OCI-M2 (cell line): ENCODE data around the gene ALK.

Experiments
- DNase-seq: peaks from one replicate; lab custom pipeline; 2025; ENCODE audit not compliant: unreplicated experiment; lab: John Stamatoyannopoulos, UW

ALK gene

DNA sequence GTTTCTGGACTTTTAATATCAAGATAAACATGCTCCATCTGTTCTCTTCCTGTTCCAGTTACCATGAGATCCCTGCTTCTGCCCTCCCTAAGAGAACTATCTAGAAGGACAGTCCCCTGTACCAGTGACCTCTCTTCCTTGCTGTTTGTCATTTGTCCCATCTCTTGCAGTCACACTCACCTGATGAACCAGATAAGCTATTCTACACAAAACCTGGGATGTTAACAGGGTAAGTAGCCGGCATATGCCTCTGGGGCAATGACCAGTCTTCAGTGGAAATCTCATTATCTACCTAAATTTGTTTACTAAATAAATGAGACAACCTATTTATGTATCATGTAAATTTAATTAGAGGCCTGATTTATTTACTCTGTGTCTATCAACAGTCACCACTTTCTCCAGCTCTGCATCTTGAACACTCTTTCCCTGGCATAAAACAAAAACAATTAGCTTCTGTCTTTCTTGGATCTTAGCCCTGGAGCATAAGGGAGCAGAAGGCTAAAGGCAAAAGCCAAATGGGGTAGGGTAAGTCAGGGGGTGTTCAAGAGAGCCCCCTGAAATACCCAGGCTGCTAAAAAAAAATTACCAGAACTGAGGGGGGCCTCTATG lies 337.7 kb downstream of the ALK start:
- DNase-seq, result no peak

DNA sequence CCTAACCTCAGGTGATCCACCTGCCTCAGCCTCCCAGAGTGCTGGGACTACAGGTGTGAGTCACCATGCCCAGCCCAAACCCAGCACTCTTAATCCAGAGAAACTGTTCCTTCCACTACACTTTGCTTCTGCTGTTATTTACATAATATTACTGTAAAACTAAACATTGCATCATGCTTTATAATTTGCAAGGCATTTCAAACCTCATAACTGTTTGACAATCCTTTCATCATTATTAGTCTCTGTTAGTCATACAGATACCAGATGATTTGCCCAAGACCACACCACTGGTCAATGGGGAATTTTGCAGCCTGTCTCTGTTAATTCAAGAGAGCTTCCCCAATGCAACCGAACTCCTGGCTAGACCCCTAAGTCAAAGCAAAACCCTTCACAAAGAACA lies 338.3 kb downstream of the ALK start:
- DNase-seq, result no peak

- no peak for DNase-seq
Observed at GRCh38 chr2:29582062-29582461, 339.3 kb downstream of the ALK start.

DNA sequence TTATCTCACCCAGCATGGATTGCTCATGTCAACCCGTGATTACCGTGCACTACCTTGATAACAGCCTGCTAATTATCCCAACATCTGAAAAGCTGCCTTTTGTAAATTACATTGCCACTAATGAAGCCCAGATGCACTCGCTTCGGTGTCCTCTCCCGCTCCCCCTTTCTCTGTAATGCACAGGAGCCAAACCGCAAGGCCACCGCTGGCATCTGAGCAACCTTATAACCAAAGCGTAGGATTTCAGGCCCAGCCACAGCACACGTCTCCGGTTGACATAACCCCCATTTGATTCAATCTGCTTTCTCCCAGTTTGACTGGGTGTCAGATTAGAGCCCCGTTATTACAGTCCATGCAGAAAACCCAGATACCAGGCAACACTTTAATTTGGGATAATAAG lies 341.2 kb downstream of the ALK start:
- no peak for DNase-seq

DNA sequence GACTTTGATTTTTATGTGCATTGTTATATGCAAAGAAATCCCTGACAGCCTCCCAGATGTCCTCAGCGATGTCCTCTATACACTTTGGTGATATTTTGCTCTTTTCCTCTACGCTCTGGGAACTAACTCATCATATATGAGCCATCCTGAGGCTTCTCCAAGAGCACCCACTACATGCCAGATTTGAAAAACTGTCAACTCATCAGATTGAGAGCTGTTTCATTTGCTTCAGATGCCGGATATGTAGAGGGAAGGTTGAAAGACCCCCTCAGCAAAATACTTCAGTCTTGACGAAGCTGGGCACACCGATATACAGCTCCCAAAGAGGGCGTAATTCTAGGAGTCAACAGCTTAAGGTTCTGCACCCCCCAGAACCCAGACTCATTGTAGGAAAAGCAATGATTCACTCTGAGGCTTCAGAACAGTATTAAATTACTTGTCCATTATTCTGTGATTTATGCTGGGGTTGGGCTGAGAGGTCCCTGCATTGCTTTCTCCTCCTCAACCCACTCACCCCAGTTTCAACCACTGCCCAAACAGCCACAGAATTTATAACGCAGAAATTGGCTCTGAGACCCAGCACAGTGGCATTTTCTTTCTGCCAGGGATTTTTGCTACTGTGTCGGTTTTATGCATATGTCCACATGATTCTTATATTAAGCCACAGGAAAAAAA lies 341.8 kb downstream of the ALK start:
- no peak for DNase-seq

DNA sequence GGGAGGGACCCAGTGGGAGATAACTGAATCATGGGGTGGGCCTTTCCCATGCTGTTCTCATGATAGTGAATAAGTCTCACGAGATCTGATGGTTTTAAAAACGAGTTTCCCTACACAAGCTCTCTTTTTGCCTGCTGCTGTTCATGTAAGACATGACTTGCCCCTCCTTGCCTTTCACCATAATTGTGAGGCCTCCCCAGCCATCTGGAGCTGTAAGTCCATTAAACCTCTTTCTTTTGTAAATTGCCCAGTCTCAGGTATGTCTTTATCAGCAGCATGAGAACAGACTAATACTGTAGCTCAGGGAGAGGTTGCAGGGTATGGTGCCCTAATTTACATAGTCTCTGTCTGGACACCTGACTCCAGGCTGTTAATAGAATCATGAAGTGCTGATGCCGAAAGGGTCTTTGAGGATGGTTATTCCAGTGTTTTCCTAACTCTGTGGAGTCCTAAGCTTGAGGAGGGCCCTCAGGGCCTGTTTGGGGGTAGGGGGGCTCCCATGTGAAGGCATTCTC lies 343.2 kb downstream of the ALK start:
- no peak for DNase-seq

DNA sequence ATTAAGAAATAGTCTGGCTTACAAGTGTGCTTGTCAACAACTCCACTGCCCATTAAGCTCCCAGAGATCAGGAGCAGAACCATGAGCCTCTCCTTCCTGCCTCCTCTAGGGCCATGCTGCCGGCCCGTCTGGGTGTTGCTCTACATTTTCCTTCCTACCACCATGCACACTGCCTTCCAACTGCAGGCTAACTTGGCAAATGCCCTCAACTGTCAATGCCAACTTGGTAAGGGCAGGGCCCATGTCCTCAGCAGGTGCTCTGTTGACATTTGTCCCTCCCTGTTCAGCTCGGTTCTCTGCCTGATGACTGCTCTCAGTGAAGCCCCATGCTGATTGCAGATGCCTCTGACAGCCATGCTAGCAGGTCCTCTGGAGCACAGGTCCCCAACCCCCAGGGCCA lies 345.2 kb downstream of the ALK start:
- no peak for DNase-seq

DNA sequence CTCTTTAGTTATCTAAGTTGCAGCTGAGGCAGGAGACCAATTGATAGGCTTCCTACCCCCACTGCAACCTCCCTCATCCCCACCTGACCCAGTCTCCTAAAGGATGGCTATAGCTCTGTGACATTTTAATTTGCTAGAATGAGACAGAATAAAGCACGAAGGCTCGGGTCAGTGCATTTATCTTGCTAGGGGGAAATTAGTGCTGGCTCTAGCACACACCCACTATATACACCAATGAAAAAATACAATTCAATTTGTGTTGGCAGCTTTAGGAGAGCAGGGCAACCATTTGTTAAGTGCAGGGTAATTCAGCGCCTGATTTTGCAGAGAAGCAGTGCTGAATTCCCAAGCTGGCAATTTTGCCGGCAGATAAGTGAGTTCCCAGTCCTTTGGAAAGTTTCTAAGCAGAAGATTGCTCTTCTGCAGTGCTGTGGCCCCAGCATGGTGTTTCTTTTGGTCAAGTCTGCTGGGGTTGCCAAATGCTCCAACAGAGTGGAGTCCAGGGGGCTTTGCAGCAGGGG lies 346.0 kb downstream of the ALK start:
- no peak for DNase-seq

DNA sequence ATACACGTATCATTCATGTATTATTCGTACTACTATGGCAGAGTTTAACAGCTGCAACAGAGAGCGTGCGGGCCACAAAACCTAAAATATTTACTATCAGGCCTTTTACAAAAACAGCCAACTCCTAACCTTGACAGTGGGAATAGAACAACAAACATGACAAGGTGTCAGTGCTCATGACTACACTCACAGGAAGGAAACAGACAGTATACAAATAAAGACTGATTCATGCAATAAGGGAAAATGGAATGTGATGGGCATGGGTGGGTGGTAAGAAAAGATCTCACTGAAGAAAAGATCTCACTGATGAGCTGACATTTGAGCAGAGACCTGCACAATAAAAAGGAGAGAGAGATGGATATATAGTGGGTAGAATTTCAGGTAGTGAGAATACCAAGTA lies 347.8 kb downstream of the ALK start:
- no peak for DNase-seq

DNA sequence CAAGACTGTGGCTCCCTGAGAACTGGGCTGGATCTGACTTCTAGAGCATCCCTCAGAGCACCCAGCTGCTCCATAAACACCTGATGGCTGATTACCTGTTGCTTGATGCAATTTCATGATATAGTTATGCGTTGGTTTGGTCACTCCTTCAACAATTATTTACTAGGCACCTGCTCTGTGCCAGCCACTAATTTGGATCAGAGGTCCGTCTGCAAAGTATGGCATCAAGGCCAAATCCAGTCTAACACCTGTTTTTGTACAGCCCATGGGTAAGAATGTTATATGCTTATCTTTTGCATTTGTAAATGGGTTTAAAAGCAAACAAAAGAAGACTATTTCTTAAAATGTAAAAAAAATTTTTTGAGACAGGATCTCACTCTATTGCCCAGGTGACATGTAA lies 348.2 kb downstream of the ALK start:
- DNase-seq, result no peak

GRCh38 chr2:29570539-29570938 lies 350.8 kb downstream of the ALK start:
- DNase-seq, result no peak

GRCh38 chr2:29567906-29568520 lies 353.4 kb downstream of the ALK start:
- DNase-seq, result no peak

- no peak for DNase-seq
Observed at GRCh38 chr2:29563697-29564096, 357.7 kb downstream of the ALK start.

GRCh38 chr2:29562896-29563295 lies 358.5 kb downstream of the ALK start:
- no peak for DNase-seq

DNA sequence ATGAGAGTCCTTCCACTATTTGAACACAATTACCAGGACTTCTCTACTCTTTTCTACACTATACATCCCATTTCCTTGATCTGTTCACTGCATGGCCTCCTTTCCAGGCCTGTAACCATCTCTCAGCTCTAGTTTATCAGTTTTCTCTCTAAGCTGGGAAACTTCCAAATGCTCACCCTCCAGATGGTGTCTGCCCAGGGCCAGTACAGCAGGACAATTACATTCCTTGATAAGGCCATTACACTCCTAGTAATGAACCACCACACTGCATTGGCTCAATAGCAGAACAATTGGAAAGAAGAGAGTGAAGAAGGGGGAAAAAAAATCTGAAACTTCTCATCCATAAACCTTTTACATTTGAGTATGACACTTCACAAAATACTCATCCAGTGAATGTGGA lies 359.1 kb downstream of the ALK start:
- DNase-seq, result no peak

DNA sequence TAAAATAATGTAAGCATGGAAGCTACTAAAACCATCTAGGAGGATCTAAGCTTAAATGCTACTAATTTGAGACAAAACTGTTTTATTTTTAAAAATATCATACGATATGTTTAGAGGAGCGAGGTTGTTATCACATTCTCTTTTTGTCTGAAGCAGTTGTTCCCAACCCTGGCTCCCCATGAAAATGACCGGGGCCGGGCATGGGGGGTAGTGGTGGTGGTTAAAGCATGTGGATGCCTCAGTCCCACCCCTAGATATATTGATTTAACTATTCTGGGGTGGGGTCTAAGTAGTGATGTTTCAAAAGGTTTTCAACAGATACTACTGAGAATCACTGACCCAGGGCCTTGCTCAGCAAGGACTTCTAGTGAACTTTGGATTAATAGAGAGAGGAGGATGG lies 359.8 kb downstream of the ALK start:
- no peak for DNase-seq

DNA sequence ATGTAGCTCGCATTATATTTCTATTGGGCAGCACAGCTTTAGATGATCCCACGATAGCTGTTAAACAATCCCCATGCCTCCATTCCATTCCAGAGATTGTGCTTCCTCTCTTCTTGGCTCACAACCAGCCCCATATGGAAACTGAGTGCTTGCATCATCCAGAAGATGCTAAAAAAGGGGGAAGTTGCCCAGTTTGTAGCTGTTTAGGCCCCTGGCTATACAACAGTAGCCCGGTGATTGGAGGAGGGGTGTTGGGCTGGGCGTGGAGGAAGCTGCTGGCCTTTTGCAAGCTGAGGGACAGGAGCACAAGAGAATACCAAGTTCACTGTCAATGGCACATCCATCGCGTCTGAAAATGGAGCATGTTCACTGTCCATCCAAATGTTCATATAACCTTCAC lies 360.2 kb downstream of the ALK start:
- DNase-seq, result no peak

- no peak for DNase-seq
Observed at GRCh38 chr2:29560566-29560965, 360.8 kb downstream of the ALK start.

- no peak for DNase-seq
Observed at GRCh38 chr2:29560030-29560429, 361.4 kb downstream of the ALK start.

- DNase-seq, result no peak
Observed at GRCh38 chr2:29559578-29559977, 361.8 kb downstream of the ALK start.

GRCh38 chr2:29558097-29558496 lies 363.3 kb downstream of the ALK start:
- no peak for DNase-seq

DNA sequence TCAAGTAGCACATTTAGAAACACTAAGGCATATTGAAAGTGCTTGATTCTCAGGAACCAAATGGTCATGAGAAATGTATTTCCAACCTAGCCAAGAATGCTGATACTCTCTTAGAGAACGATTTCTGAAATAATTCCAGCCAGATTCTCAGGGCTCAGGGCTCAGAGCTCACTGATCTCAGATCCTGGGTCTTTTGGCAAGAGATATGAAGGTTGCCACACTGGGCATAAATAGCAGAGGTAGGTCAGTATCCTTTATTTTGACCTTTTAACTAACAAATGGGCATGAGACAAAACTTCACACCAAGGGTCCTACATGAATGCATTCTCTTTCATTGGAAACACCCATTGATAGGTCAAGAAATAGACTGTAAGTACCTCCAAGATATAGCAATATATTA lies 364.1 kb downstream of the ALK start:
- no peak for DNase-seq
